ENCODE results near the gene LIN7C. TPM values are rescaled to one million over a fixed set of nuclear protein-coding genes. Genes with fewer than 3 reads are reported as not detected.

The LIN7C gene
- total and polyA plus RNA-seq, 2 of the 13 experiments (the other 11 are each of a cell fraction or from before 2014, with no cell fraction given) = 14.8 to 37.2 TPM

GRCh38 chr11:27472398-27473016, 34.1 kb downstream of the LIN7C start, which contains the start of gene LGR4 (continued):
- TF ChIP-seq GLI4 (CRISPR knock-in tag; IDR thresholded peaks at IDR 0.05; ENCODE audit: borderline replicate concordance) = 0 out of 2 replicates have a peak, but pooled peaks have one; percentile 36
- 0 out of 2 replicates have a peak, but pooled peaks have one; percentile 9 for TF ChIP-seq ZNF605 (CRISPR knock-in tag; IDR thresholded peaks at IDR 0.05)
- TF ChIP-seq MYC (CRISPR knock-in tag; IDR thresholded peaks at IDR 0.05; ENCODE audit: borderline replicate concordance) = peak; percentile 40; the same call in 1 of the 2 replicates
- peak; percentile 80; the same call in 1 of the 2 replicates for TF ChIP-seq NFKB2 (CRISPR knock-in tag; IDR thresholded peaks at IDR 0.05; ENCODE audit: borderline replicate concordance)
- TF ChIP-seq RFXAP (CRISPR knock-in tag; IDR thresholded peaks at IDR 0.05; ENCODE audit: borderline replicate concordance) = peak; percentile 86; the same call in 1 of the 2 replicates
- TF ChIP-seq GMEB1 (CRISPR knock-in tag; IDR thresholded peaks at IDR 0.05; ENCODE audit: borderline replicate concordance) = no peak
- TF ChIP-seq BATF2 (CRISPR knock-in tag; IDR thresholded peaks at IDR 0.05) = no peak
- TF ChIP-seq ZNF784 (CRISPR knock-in tag; IDR thresholded peaks at IDR 0.05; ENCODE audit: borderline replicate concordance) = peak; percentile 38; the same call in 1 of the 2 replicates
- TF ChIP-seq ZNF766 (CRISPR knock-in tag; IDR thresholded peaks at IDR 0.05; ENCODE audit: borderline replicate concordance) = peak; percentile 54; the same call in 1 of the 2 replicates
- TF ChIP-seq ZFAT (CRISPR knock-in tag; conservative IDR thresholded peaks at IDR 0.05) = 0 out of 2 replicates have a peak, but pooled peaks have one; percentile 32
- 0 out of 2 replicates have a peak, but pooled peaks have one; percentile 39 for TF ChIP-seq MEIS2 (CRISPR knock-in tag; IDR thresholded peaks at IDR 0.05)
- peak; percentile 40; the same call in 1 of the 2 replicates for TF ChIP-seq ZSCAN21 (CRISPR knock-in tag; IDR thresholded peaks at IDR 0.05; ENCODE audit: borderline replicate concordance)
- TF ChIP-seq CCAR2 (optimal IDR thresholded peaks at IDR 0.05; ENCODE audit: low read depth, low read length) = no peak
- peak; percentile 94 for TF ChIP-seq TAF15 (IDR thresholded peaks at IDR 0.05; ENCODE audit: low read depth, low read length, poor library complexity, severe bottlenecking)
- TF ChIP-seq KLF16 (CRISPR knock-in tag; IDR thresholded peaks at IDR 0.05) = peak in 1 of 2 experiments; percentile 36; a peak in 1 of 4 replicates
- TF ChIP-seq ZNF30 (CRISPR knock-in tag; IDR thresholded peaks at IDR 0.05) = no peak
- no peak for TF ChIP-seq ZBTB20 (CRISPR knock-in tag; IDR thresholded peaks at IDR 0.05; ENCODE audit: borderline replicate concordance, low read depth)
- TF ChIP-seq ZNF282 (IDR thresholded peaks at IDR 0.05; ENCODE audit: partially characterized antibody) = no peak
- TF ChIP-seq REST (IDR thresholded peaks at IDR 0.05; ENCODE audit: borderline replicate concordance in 1 of 2, low read depth in 1 of 2, low read length in 2 of 2) = peak in 1 of 2 experiments; percentile 71; a peak in 1 of 4 replicates
- TF ChIP-seq EHMT2 (IDR thresholded peaks at IDR 0.05; ENCODE audit: borderline replicate concordance, low read depth, low read length) = no peak; the same call in 1 of the 2 replicates
- TF ChIP-seq ZMAT3 (CRISPR knock-in tag; conservative IDR thresholded peaks at IDR 0.05) = no peak
- TF ChIP-seq SNAPC2 (CRISPR knock-in tag; IDR thresholded peaks at IDR 0.05) = peak; percentile 78; the same call in 1 of the 2 replicates
